Astrocyte of the spinal cord (primary cell): ENCODE measurements around the gene SMC1B.

ENCODE experiments used
- DNase-seq: peaks from one replicate; pipeline ENCODE4 v3.0.0; 2011; ENCODE audit warnings: low read depth, low spot score
- H3K4me3 ChIP-seq: 2 replicates; pipeline ENCODE4 v1.5.1; 2011; ENCODE audit warnings: low read depth, mild to moderate bottlenecking, low read length, moderate library complexity
- CTCF ChIP-seq: IDR thresholded peaks from 2 replicates; pipeline ENCODE4 v1.5.1; 2012; ENCODE audit warnings: low read depth, mild to moderate bottlenecking, low read length, inconsistent platforms
- in situ Hi-C: cut with HindIII; loops from 2 replicates; pipeline ENCODE4 v1.10.0; 2017; ENCODE audit warnings: low sequenced_read_pairs

The SMC1B gene

GRCh38 chr22:45341498-45341897 is 71.9 kb downstream of the SMC1B start:
- no peak for DNase-seq
- in situ Hi-C loops, result no loop called here
- TF ChIP-seq CTCF, result no peak
- H3K4me3 ChIP-seq, result no peak overlapping the region

DNA sequence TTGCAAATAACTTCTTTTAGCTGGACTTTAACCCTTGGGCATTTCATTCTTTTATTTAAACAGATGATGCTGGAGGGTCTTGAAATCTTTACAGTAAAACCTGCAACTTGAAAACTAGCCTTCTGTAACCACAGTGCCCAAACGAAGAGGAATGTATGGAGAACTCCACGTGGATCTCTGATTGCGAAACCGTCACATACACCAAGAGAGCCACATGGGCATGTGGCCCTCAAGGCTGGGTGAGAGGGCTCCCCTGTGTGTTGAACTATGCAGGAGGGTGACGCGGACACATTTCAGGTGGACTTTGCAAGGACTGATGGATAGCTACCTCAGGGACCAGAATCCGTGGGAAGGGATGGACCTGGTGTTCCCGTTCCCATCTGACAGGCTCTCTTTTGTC is 73.1 kb downstream of the SMC1B start:
- DNase-seq, result no peak
- TF ChIP-seq CTCF, result no peak
- in situ Hi-C loops, result no loop called here
- H3K4me3 ChIP-seq, result no peak overlapping the region

GRCh38 chr22:45338795-45339194 is 74.6 kb downstream of the SMC1B start:
- no peak overlapping the region for H3K4me3 ChIP-seq
- no peak for TF ChIP-seq CTCF
- in situ Hi-C loops, result no loop called here
- no peak for DNase-seq

DNA sequence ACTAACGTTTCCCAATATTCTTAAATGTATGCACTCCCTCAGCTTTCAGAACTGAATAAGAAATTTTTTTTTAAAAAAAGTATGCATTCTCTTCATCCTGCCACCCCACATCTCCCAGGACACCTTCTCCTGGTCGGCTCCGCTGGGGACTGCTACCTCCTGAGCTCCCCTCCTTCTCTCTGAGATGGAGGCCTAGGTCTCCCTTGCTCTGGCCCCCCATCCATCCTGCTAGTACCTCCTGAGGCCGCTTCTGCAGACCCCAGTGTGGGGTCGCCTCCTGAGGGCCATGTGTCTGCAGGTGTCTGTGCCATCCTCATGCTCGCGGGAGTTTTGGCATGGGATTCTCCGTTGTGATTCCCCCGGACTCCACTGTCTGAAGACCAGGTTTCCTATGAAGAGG is 75.9 kb downstream of the SMC1B start:
- TF ChIP-seq CTCF, result no peak
- no peak overlapping the region for H3K4me3 ChIP-seq
- in situ Hi-C loops, result no loop called here

DNA sequence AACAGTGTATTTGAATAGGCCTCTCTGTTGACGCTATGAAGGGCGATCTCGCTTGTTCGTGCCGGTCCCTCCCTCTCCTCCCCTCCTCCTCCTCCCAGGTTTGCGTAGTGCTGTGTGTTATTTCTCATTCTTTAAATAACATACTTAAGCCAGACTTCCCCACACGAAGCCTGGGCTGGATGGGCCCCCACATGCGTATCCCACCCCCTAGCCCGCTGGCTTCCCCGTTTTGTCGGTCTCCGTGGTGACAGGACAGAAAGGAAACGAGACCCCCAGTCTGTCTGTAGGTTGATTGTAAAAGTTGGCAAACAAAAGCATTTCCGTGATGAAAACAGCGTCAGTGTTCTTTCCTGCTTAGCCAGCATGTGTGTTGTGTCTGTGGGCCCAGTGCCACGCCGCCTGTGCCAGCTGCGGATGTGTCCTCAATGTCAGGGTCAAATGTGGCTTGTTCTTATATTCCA is 76.4 kb downstream of the SMC1B start:
- in situ Hi-C loops, result no loop called here
- TF ChIP-seq CTCF, result no peak
- H3K4me3 ChIP-seq, result no peak overlapping the region
- DNase-seq, result peak; percentile 50

More for the DNA sequence above, 75.9 kb downstream of the SMC1B start:
- DNase-seq, result no peak

DNA sequence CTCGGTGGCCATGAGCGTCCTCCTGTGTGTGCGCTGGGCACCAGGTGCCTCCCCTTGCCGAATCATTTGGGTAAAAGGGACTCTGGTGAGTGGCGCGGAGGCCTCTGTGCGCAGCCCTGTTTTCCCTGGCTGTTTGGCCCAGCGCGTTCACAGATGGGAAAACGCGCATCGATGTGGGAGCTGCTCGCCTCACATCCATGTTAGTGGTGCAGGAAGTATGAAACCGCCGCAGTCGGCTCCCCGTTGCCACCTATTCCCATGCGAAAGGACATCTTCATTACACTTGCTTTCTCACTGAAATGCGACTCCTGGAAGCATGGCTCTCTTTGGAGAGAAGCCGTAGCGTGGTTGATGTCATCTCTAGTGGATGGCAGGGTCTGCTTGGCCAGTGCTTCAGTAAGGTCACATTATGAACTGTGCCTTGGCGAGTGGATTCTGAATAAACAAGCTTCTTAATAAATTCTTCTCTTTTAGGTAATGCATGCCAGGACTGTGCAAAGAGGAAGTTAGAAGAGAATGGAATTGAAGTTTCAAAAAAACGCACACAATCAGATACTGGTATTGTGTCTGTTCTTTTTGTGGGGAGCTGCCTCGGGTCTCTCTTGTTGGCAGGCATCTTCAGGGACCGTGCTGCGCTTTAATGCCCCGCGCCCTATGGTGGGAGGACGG is 77.4 kb downstream of the SMC1B start:
- in situ Hi-C loops, result no loop called here
- no peak for DNase-seq
- no peak overlapping the region for H3K4me3 ChIP-seq
- TF ChIP-seq CTCF, result no peak
